ENCODE data around the gene TNIP1. TPM values are rescaled to one million over a fixed set of nuclear protein-coding genes. Genes with fewer than 3 reads are reported as not detected.

Gene TNIP1
- polyA plus RNA-seq, 2 of the 4 experiments (the other 2 are of a cell fraction): 48.4 to 53.4 TPM

GRCh38 chr5:151064916-151065499, 15.8 kb downstream of the TNIP1 start:
- POLR2A ChIA-PET: interaction anchor here (0.7 kb wide), 1 partner anchor 28 kb away, joined by 3 read pairs; no protein-coding TSS in a partner anchor
- FAIRE-seq (no peak), ATAC-seq (no peak)

GRCh38 chr5:151063142-151063989, 17.5 kb downstream of the TNIP1 start:
- Histone ChIP-seq H3K4me1 (peaks cover 62% of the 10 kb centered on the region), H3K4me3 (no peak overlapping the region), H3K4me2 (peak overlapping the region; percentile 62), H3K9me3 (no peaks in the 10 kb centered on the region), H3K27ac (peak overlapping the region; percentile 68 to 81)
- ChIA-PET POLR2A (interaction anchor here (1.0 to 1.5 kb wide), 2 partner anchors 18 to 20 kb away, joined by 3 to 4 read pairs; no protein-coding TSS in a partner anchor), CTCF (interaction anchor here (0.9 to 13.2 kb wide), 7 partner anchors 12 to 379 kb away, joined by 3 to 153 read pairs (median 3); no protein-coding TSS in a partner anchor)
- ATAC-seq (peak; percentile 56 to 76), DNase-seq (ENCODE audit: low read depth in 1 of 2, low spot score in 1 of 2) (peak; percentile 76 to 82), FAIRE-seq (peak; percentile 43)
- TF ChIP-seq EHF (CRISPR knock-in tag; IDR thresholded peaks at IDR 0.05): no peak
- no peak for TF ChIP-seq KDM5A (IDR thresholded peaks at IDR 0.05)
- no peak for TF ChIP-seq CBX2 (IDR thresholded peaks at IDR 0.05; ENCODE audit: borderline replicate concordance, low read depth)
- TF ChIP-seq JUNB (IDR thresholded peaks at IDR 0.05): peak; percentile 75
- no peak; a peak in 1 of 5 replicates for TF ChIP-seq EP300 (IDR thresholded peaks at IDR 0.05)
- no peak for TF ChIP-seq MYC (IDR thresholded peaks at IDR 0.05; ENCODE audit: borderline replicate concordance, low read length)
- TF ChIP-seq HOXB13 (CRISPR knock-in tag; IDR thresholded peaks at IDR 0.05; ENCODE audit: low read depth): no peak
- no peak for TF ChIP-seq PBX3 (IDR thresholded peaks at IDR 0.05)
- TF ChIP-seq GATA3 (IDR thresholded peaks at IDR 0.05; ENCODE audit: borderline replicate concordance): peak; percentile 66; the same call in 1 of the 2 replicates
- no peak for TF ChIP-seq ZSCAN20 (CRISPR knock-in tag; IDR thresholded peaks at IDR 0.05)
- peak; percentile 75 for TF ChIP-seq FOSL2 (IDR thresholded peaks at IDR 0.05)
- TF ChIP-seq FOSL2 (CRISPR knock-in tag; IDR thresholded peaks at IDR 0.05): peak; percentile 86
- TF ChIP-seq RFX5 (IDR thresholded peaks at IDR 0.05): no peak
- peak; percentile 97 for TF ChIP-seq MAFK (IDR thresholded peaks at IDR 0.05; ENCODE audit: partially characterized antibody)
- no peak for TF ChIP-seq NR3C1 (IDR thresholded peaks at IDR 0.05)
- TF ChIP-seq ESRRA (IDR thresholded peaks at IDR 0.05; ENCODE audit: borderline replicate concordance, low read length): no peak
- peak; percentile 76 for TF ChIP-seq NFE2L2 (conservative IDR thresholded peaks at IDR 0.05; ENCODE audit: low read length)
- no peak for TF ChIP-seq REST (IDR thresholded peaks at IDR 0.05)
- no peak for TF ChIP-seq RARB (CRISPR knock-in tag; IDR thresholded peaks at IDR 0.05)
- peak in 1 of 2 experiments; percentile 49; a peak in 2 of 5 replicates for TF ChIP-seq JUN (IDR thresholded peaks at IDR 0.05)
- WGBS (ENCODE audit: missing lambda C conversion rate): 69% methylated on average over 17 of the region's 17 CpGs

More at GRCh38 chr5:151064916-151065499, 15.8 kb downstream of the TNIP1 start:
- no peak for TF ChIP-seq HDAC2 (IDR thresholded peaks at IDR 0.05)
- no peak for TF ChIP-seq ZC3H11A (IDR thresholded peaks at IDR 0.05)
- no peak for TF ChIP-seq USF2 (IDR thresholded peaks at IDR 0.05)
- TF ChIP-seq CHD2 (IDR thresholded peaks at IDR 0.05; ENCODE audit: low read length, partially characterized antibody): no peak
- TF ChIP-seq MAFK (IDR thresholded peaks at IDR 0.05; ENCODE audit: partially characterized antibody): no peak
- peak; percentile 80; the same call in 1 of the 2 replicates for TF ChIP-seq KDM1A (IDR thresholded peaks at IDR 0.05; ENCODE audit: low read depth)
- no peak for TF ChIP-seq HOXA7 (CRISPR knock-in tag; IDR thresholded peaks at IDR 0.05)
- no peak for TF ChIP-seq HEYL (CRISPR knock-in tag; IDR thresholded peaks at IDR 0.05)
- peaks cover 59% of the 10 kb centered on the region for H3K4me1 ChIP-seq
- 93% methylated on average over 12 of the region's 12 CpGs for WGBS (ENCODE audit: missing lambda C conversion rate)
- H3K9me3 ChIP-seq: no peaks in the 10 kb centered on the region
- no peak overlapping the region for H3K4me3 ChIP-seq
- DNase-seq (ENCODE audit: low read depth in 1 of 2, low spot score in 1 of 2): no peak
- CTCF ChIA-PET: interaction anchor here (0.6 to 13.2 kb wide), 6 partner anchors 8 to 392 kb away, joined by 3 to 153 read pairs (median 4); no protein-coding TSS in a partner anchor
- H3K4me2 ChIP-seq: no peak overlapping the region
- H3K27ac ChIP-seq: peak overlapping the region in 1 of 2 experiments; percentile 81; a peak in 2 of 6 replicates

Measured in A549 (cell line).